SK-N-SH treated with all-trans-retinoic acid at 6 μM for 48 hours (cell line): ENCODE data around the gene ARHGEF7.

ENCODE experiments used
- ATAC-seq: fragments of 200-7000 bp; cut with Tn5 transposase; 3 replicates; pipeline ENCODE4 v1.9.1; 2020; ENCODE audit warnings: mild to moderate bottlenecking, moderate library complexity
- BACH2 ChIP-seq: fragments of 250-450 bp; sonication (Bioruptor Pico); IDR thresholded peaks from 2 replicates; pipeline ENCODE4 v1.9.0; 2021; ENCODE audit warnings: mild to moderate bottlenecking, borderline replicate concordance
- CSDC2 ChIP-seq: fragments of 250-450 bp; sonication (Bioruptor Pico); IDR thresholded peaks from 2 replicates; pipeline ENCODE4 v1.5.0; 2020; ENCODE audit warnings: mild to moderate bottlenecking, moderate library complexity
- ESRRG ChIP-seq: fragments of 250-450 bp; sonication (Bioruptor Pico); IDR thresholded peaks from 2 replicates; pipeline ENCODE4 v1.6.1; 2021; ENCODE audit warnings: mild to moderate bottlenecking
- GLIS3 ChIP-seq: fragments of 250-450 bp; sonication (Bioruptor Pico); IDR thresholded peaks from 2 replicates; pipeline ENCODE4 v1.5.0; 2020; ENCODE audit warnings: mild to moderate bottlenecking, moderate library complexity
- ISL1 ChIP-seq: fragments of 250-450 bp; sonication (Bioruptor Pico); IDR thresholded peaks from 2 replicates; pipeline ENCODE4 v2.1.2; 2022; ENCODE audit warnings: mild to moderate bottlenecking, moderate library complexity
- OSR1 ChIP-seq: fragments of 250-450 bp; sonication (Bioruptor Pico); IDR thresholded peaks from 2 replicates; pipeline ENCODE4 v1.8.0; 2022; ENCODE audit warnings: moderate library complexity, mild to moderate bottlenecking, inconsistent platforms
- PPARA ChIP-seq: fragments of 250-450 bp; sonication (Bioruptor Pico); IDR thresholded peaks from 2 replicates; pipeline ENCODE4 v1.5.0; 2020; ENCODE audit warnings: mild to moderate bottlenecking, borderline replicate concordance
- SNAI2 ChIP-seq: fragments of 250-450 bp; sonication (Bioruptor Pico); IDR thresholded peaks from 2 replicates; pipeline ENCODE4 v1.5.0; 2020; ENCODE audit warnings: mild to moderate bottlenecking, moderate library complexity
- ZFP3 ChIP-seq: fragments of 250-450 bp; sonication (Bioruptor Pico); IDR thresholded peaks from 2 replicates; pipeline ENCODE4 v1.5.0; 2020; ENCODE audit warnings: mild to moderate bottlenecking, moderate library complexity
- ZNF565 ChIP-seq: fragments of 450-650 bp; formaldehyde crosslinking; conservative IDR thresholded peaks from 2 replicates; pipeline ENCODE4 v1.5.0; 2020; ENCODE audit warnings: low read depth, mild to moderate bottlenecking, moderate library complexity
- ZNF70 ChIP-seq: fragments of 450-650 bp; formaldehyde crosslinking; IDR thresholded peaks from 2 replicates; pipeline ENCODE4 v1.5.0; 2020; ENCODE audit warnings: mild to moderate bottlenecking, moderate library complexity
- ZNF8 ChIP-seq: fragments of 450-650 bp; formaldehyde crosslinking; IDR thresholded peaks from 2 replicates; pipeline ENCODE4 v1.5.0; 2020; ENCODE audit warnings: mild to moderate bottlenecking, moderate library complexity
- TF ChIP-seq, protein P1 (sequence below): fragments of 250-450 bp; sonication (Bioruptor Pico); IDR thresholded peaks from 2 replicates; pipeline ENCODE4 v1.8.0; 2020; ENCODE audit warnings: mild to moderate bottlenecking, moderate library complexity, borderline replicate concordance
- TF ChIP-seq, protein P2 (sequence below): fragments of 250-450 bp; sonication (Bioruptor Pico); IDR thresholded peaks from 2 replicates; pipeline ENCODE4 v1.5.1; 2021; ENCODE audit warnings: mild to moderate bottlenecking, moderate library complexity
- TF ChIP-seq, protein P3 (sequence below): fragments of 250-450 bp; sonication (Bioruptor Pico); IDR thresholded peaks from 2 replicates; pipeline ENCODE4 v1.5.0; 2020; ENCODE audit warnings: mild to moderate bottlenecking, moderate library complexity
- TF ChIP-seq, protein P4 (sequence below): fragments of 250-450 bp; sonication (Bioruptor Pico); IDR thresholded peaks from 2 replicates; pipeline ENCODE4 v1.8.0; 2021; ENCODE audit warnings: low read depth, mild to moderate bottlenecking, moderate library complexity, borderline replicate concordance

ARHGEF7 gene

DNA sequence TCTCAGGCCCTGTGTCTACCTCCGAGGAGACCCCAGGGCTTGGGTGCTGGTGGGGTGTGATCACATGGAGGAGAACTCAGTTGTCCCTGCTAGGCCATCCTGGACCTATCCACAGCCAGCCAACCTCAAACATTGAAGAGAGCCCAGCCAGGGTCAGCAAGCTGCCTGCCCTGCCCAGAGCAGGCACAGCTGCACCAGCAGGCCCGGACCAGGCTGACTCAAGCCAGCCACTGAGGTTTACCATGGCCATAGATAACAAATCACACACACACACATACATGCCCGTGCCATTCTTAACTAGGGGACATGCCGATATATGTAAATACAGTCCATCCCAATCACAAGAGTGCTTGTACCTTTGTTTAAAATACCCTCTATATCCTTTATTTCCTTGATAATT lies 8.1 kb downstream of the ARHGEF7 start:
- no peak for TF ChIP-seq ISL1 (CRISPR knock-in tag)
- no peak; the same call in 1 of the 3 replicates for ATAC-seq

DNA sequence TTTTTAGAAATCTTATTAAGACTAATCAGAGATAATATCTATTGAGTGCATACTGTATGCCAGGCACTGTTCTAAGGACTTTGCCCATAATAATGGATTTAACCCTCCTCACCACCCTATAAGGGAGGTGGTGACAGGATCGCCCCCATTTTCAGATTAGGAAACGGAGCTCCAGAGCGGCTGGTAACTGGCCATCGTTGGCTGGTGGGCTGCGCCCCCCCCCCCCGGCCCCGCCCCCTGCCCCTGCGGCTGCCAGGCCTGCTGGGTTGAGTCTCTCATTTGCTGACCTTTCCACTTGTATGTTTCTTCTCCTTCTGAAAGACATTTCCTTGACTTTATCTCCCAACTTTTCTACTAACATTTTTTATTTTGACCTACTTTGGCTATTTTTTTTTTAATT lies 8.5 kb downstream of the ARHGEF7 start:
- no peak for ATAC-seq

DNA sequence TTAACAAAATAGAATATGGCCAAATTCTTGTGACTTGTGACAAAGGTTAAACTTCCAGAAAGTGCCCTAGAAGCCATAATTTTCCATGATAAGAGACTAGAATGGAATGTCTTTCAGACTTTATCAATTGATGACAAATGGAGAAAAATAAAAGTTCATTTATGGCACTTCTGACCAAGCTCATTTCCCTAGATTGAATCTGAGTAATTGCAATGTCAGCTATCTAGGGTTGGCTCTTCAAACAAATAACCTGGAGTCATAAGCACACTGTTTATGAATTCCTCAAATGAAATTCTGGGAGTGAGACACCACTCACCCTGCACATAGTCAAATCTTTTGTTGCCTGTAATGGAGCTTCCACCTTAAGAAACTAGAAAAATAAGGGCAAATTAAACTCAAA lies 11.4 kb downstream of the ARHGEF7 start:
- no peak for ATAC-seq
- TF ChIP-seq, protein P1, sequence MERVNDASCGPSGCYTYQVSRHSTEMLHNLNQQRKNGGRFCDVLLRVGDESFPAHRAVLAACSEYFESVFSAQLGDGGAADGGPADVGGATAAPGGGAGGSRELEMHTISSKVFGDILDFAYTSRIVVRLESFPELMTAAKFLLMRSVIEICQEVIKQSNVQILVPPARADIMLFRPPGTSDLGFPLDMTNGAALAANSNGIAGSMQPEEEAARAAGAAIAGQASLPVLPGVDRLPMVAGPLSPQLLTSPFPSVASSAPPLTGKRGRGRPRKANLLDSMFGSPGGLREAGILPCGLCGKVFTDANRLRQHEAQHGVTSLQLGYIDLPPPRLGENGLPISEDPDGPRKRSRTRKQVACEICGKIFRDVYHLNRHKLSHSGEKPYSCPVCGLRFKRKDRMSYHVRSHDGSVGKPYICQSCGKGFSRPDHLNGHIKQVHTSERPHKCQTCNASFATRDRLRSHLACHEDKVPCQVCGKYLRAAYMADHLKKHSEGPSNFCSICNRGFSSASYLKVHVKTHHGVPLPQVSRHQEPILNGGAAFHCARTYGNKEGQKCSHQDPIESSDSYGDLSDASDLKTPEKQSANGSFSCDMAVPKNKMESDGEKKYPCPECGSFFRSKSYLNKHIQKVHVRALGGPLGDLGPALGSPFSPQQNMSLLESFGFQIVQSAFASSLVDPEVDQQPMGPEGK (CRISPR knock-in tag): no peak
- TF ChIP-seq, protein P2, sequence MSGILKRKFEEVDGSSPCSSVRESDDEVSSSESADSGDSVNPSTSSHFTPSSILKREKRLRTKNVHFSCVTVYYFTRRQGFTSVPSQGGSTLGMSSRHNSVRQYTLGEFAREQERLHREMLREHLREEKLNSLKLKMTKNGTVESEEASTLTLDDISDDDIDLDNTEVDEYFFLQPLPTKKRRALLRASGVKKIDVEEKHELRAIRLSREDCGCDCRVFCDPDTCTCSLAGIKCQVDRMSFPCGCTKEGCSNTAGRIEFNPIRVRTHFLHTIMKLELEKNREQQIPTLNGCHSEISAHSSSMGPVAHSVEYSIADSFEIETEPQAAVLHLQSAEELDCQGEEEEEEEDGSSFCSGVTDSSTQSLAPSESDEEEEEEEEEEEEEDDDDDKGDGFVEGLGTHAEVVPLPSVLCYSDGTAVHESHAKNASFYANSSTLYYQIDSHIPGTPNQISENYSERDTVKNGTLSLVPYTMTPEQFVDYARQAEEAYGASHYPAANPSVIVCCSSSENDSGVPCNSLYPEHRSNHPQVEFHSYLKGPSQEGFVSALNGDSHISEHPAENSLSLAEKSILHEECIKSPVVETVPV (CRISPR knock-in tag): no peak
- no peak for TF ChIP-seq PPARA (CRISPR knock-in tag)
- TF ChIP-seq ZNF8 (CRISPR knock-in tag): no peak
- no peak for TF ChIP-seq OSR1 (CRISPR knock-in tag)
- TF ChIP-seq, protein P3, sequence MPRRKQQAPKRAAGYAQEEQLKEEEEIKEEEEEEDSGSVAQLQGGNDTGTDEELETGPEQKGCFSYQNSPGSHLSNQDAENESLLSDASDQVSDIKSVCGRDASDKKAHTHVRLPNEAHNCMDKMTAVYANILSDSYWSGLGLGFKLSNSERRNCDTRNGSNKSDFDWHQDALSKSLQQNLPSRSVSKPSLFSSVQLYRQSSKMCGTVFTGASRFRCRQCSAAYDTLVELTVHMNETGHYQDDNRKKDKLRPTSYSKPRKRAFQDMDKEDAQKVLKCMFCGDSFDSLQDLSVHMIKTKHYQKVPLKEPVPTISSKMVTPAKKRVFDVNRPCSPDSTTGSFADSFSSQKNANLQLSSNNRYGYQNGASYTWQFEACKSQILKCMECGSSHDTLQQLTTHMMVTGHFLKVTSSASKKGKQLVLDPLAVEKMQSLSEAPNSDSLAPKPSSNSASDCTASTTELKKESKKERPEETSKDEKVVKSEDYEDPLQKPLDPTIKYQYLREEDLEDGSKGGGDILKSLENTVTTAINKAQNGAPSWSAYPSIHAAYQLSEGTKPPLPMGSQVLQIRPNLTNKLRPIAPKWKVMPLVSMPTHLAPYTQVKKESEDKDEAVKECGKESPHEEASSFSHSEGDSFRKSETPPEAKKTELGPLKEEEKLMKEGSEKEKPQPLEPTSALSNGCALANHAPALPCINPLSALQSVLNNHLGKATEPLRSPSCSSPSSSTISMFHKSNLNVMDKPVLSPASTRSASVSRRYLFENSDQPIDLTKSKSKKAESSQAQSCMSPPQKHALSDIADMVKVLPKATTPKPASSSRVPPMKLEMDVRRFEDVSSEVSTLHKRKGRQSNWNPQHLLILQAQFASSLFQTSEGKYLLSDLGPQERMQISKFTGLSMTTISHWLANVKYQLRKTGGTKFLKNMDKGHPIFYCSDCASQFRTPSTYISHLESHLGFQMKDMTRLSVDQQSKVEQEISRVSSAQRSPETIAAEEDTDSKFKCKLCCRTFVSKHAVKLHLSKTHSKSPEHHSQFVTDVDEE: no peak
- TF ChIP-seq ZFP3: no peak
- TF ChIP-seq ESRRG (CRISPR knock-in tag): no peak
- no peak for TF ChIP-seq BACH2
- TF ChIP-seq ISL1 (CRISPR knock-in tag): no peak
- TF ChIP-seq ZNF70: no peak
- no peak for TF ChIP-seq CSDC2 (CRISPR knock-in tag)
- no peak for TF ChIP-seq ZNF565 (CRISPR knock-in tag)
- TF ChIP-seq SNAI2 (CRISPR knock-in tag): no peak
- TF ChIP-seq, all 23 proteins: peak for 0

More for the DNA sequence above, 8.5 kb downstream of the ARHGEF7 start:
- TF ChIP-seq, protein P3: no peak
- TF ChIP-seq BACH2 (no peak), GLIS3 (CRISPR knock-in tag) (no peak), CSDC2 (CRISPR knock-in tag) (no peak), ZNF565 (CRISPR knock-in tag) (no peak), ISL1 (CRISPR knock-in tag) (no peak)
- TF ChIP-seq, protein P2 (CRISPR knock-in tag): no peak
- TF ChIP-seq, protein P4, sequence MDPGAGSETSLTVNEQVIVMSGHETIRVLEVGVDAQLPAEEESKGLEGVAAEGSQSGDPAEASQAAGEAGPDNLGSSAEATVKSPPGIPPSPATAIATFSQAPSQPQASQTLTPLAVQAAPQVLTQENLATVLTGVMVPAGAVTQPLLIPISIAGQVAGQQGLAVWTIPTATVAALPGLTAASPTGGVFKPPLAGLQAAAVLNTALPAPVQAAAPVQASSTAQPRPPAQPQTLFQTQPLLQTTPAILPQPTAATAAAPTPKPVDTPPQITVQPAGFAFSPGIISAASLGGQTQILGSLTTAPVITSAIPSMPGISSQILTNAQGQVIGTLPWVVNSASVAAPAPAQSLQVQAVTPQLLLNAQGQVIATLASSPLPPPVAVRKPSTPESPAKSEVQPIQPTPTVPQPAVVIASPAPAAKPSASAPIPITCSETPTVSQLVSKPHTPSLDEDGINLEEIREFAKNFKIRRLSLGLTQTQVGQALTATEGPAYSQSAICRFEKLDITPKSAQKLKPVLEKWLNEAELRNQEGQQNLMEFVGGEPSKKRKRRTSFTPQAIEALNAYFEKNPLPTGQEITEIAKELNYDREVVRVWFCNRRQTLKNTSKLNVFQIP (CRISPR knock-in tag): no peak
